Stimulated activated naive CD8-positive, alpha-beta T cell treated with anti-CD3 and anti-CD28 coated beads, Interleukin-15, Interleukin-2, amounts not matched to agents 100 ng/mL and 50 ng/mL, for 24 hours (primary cell): ENCODE data around the gene DNPEP.

ENCODE experiments used
- H3K27ac Mint-ChIP-seq: one replicate; pipeline ENCODE4 v1.8.0; 2021; ENCODE audit warnings: mild to moderate bottlenecking, mixed read lengths
- H3K27me3 Mint-ChIP-seq: one replicate; pipeline ENCODE4 v1.8.0; 2021; ENCODE audit warnings: mixed read lengths
- H3K36me3 Mint-ChIP-seq: one replicate; pipeline ENCODE4 v1.8.0; 2021; ENCODE audit warnings: low read depth, mixed read lengths
- H3K4me1 Mint-ChIP-seq: one replicate; pipeline ENCODE4 v1.8.0; 2021; ENCODE audit warnings: low read depth, mixed read lengths
- H3K4me3 Mint-ChIP-seq: one replicate; pipeline ENCODE4 v1.8.0; 2021; ENCODE audit warnings: mild to moderate bottlenecking, mixed read lengths
- H3K9me3 Mint-ChIP-seq: one replicate; pipeline ENCODE4 v1.8.0; 2021; ENCODE audit warnings: mixed read lengths

DNPEP gene

DNA sequence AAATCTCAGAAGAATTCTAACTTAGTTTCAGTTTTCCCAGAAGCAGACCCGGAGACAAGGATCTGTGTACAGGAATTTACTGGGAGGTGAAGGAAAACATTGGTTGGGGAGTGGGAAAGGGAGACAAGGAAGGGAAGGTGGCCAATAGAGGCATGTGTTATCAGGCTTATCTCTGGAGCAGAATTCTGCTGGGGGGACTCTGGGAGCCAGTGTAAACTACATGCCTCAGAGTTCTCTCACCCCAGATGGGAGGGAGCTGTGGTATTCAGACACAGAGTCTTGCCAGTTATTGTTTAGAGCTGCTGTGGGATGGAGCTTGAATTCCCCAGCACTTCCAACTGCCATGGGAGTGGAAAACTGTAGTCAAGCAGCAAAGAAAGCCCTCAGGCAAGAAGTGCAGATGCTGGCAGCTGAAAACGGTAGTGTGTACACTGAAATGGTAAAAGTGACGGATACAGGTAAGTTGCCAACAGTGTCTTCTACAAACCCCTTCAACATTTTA, 19.0 kb downstream of the DNPEP start:
- no peaks in the 10 kb centered on the region for H3K9me3 Mint-ChIP-seq
- no peak overlapping the region for H3K27ac Mint-ChIP-seq
- H3K36me3 Mint-ChIP-seq, result peaks cover 16% of the 10 kb centered on the region
- H3K4me1 Mint-ChIP-seq, result no peaks in the 10 kb centered on the region
- H3K27me3 Mint-ChIP-seq, result no peaks in the 10 kb centered on the region
- no peak overlapping the region for H3K4me3 Mint-ChIP-seq

DNA sequence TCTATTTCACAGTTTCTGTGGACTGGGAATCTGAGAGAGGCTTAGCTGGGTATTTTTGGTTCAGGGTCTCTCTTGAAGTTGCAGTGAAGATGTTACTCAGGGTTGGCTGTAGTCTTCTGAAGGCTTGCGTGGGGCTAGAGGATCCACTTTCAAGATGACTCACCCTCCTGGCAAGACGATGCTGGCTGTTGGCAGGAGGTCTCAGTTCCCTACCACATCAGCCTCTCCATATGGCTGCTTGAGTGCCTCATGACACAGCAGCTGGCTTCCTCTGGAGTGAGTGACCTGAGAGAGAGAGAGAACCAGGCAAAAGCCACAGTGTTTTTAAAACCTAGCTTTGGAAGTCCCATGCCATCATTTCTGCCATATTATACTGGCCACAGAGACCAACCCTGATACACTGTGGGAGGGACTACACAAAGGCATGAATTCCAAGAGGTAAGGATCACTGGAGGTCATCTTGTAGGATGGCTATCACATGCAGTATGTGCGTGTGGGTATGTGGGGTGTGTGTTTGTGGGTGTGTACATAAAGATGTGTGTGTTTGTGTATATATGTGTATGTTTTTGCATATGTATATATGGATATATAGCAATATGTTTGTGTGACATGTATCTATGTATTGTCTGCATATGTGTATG, 25.1 kb downstream of the DNPEP start:
- Mint-ChIP-seq H3K9me3 (no peaks in the 10 kb centered on the region), H3K4me1 (peaks cover 12% of the 10 kb centered on the region), H3K4me3 (no peak overlapping the region), H3K27me3 (peaks cover 20% of the 10 kb centered on the region), H3K27ac (no peak overlapping the region), H3K36me3 (peaks cover 4% of the 10 kb centered on the region)

DNA sequence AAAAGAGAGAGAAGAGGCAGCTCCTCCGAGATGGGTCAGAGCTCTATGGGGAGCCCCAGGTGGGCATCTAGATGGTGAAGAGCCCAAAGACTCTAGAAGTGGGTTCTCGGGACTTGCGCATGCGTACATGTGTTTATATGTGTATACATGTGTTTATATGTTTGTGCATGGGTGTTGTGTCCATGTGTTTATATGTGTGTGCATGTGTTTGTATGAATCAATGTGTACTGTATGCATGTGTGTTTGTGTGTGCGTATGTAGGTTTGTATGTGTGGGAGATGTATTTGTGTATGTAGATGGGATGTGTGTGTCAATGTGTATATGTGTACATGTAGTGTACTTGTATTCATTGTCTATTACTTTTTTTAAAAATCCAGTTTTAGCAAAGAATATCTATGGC, 25.6 kb downstream of the DNPEP start:
- Mint-ChIP-seq H3K27ac (no peak overlapping the region), H3K36me3 (peaks cover 4% of the 10 kb centered on the region), H3K4me3 (no peak overlapping the region), H3K4me1 (peaks cover 12% of the 10 kb centered on the region), H3K27me3 (peaks cover 20% of the 10 kb centered on the region), H3K9me3 (no peaks in the 10 kb centered on the region)

DNA sequence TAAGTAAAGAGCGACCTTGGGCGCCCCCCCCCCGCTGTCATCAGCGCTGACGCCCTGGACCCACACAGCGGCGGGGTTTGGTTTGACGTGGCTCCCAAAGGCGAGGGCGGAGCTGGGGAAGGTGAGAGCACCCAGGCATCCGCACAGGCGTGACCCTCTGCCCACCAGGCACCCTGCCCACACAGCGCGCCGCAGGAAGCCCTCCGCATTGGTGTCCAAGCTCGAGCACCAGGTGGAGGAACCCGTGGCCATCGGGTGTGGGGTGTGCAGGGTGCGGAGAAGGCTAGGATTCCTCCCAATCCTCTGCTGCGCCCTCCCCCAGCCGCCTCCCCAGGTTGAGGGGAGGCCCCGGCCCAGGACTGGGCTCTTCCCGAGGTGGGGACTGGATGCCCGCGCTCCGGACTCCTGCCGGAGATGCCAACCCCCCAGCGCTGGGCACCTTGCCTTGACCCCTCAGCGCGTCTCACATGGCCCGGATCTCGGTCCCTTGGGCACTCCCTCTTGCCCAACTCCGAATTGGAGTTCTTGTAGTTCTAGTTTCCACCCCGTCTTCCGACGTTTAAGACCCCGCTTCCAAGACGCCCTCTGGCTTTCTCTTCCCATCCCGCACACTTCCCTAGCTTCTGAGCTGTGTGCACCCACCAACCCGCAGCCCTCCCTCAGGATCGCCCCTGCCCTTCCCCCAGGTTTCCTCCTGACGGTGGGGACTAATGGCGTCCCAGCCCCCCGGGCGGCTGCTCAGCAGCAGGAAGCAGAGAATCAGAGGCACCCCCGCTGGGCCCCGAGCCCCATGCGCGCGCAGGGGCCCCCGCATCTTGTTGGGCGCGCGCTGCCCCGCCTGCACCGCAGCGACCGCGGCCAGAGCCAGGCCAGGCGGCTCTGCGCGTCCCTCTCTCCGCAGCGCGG, 29.3 kb downstream of the DNPEP start:
- H3K9me3 Mint-ChIP-seq, result no peaks in the 10 kb centered on the region
- no peak overlapping the region for H3K27ac Mint-ChIP-seq
- peaks cover 51% of the 10 kb centered on the region for H3K27me3 Mint-ChIP-seq
- H3K4me3 Mint-ChIP-seq, result peak overlapping the region; percentile 30
- H3K36me3 Mint-ChIP-seq, result peaks cover 4% of the 10 kb centered on the region
- H3K4me1 Mint-ChIP-seq, result peaks cover 12% of the 10 kb centered on the region

DNA sequence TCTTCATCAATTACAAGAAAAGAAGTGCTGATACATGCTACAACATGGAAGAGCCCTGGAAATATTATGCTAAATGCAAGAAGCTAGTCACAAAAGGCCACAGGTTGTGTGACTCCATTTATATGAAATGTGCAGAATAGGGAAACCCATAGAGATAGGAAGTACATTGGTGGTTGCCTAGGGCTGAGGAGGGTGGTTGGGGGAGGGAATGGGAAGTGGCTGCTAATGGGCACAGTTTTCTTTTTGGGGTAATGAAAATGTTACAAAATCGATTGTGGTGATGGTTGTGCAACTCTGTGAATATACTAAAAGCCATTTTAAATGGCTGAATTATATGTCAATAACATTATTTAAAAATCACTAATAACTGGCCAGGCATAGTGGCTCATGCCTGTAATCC, 30.9 kb downstream of the DNPEP start:
- H3K27me3 Mint-ChIP-seq, result peaks cover 52% of the 10 kb centered on the region

DNA sequence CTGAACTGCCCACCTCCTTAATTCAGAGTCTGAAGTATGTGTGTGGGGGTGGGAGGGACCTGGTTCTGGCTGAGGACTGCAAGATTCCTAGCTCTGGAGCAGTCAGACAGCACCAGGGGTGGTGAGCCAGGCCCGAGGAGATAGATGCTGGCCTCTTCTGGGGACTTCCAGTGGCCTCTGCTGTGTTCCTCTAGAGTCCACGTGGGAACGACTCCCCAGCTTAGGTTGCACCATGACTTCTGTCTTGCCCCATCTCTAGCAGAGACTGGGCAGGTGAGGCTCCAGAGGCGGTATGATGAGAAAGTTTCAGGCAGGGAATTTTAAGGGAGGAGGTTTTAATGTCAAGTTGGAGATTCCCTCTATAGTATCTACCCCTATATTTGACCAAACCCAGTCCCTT, 33.1 kb downstream of the DNPEP start:
- H3K36me3 Mint-ChIP-seq, result no peaks in the 10 kb centered on the region
- no peak overlapping the region for H3K27ac Mint-ChIP-seq
- H3K9me3 Mint-ChIP-seq, result no peaks in the 10 kb centered on the region
- H3K4me1 Mint-ChIP-seq, result peaks cover 8% of the 10 kb centered on the region
- H3K4me3 Mint-ChIP-seq, result no peak overlapping the region
- H3K27me3 Mint-ChIP-seq, result peaks cover 47% of the 10 kb centered on the region

More for the DNA sequence above, 30.9 kb downstream of the DNPEP start:
- Mint-ChIP-seq H3K9me3 (no peaks in the 10 kb centered on the region), H3K36me3 (no peaks in the 10 kb centered on the region), H3K4me1 (peaks cover 8% of the 10 kb centered on the region), H3K27ac (no peak overlapping the region), H3K4me3 (no peak overlapping the region)

DNA sequence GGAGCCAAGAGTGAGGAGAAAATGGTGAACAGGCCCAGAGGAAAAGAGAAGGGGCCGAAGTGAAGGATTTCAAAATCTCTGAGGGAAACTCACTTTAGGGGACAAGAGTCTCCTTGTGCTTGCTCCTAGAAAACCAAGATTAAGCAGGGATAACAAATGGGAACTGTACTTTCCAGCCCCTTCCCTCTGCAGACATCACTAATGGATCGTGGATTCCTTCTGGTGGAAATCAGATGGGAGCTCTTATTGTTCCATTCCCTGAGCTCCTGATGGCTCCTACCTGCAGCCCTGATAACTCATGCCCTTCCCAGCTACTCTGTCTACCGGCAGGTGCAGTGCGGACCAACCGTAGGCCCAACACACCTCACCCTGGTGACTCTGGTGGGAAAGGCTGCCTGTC, 34.6 kb downstream of the DNPEP start:
- H3K4me1 Mint-ChIP-seq, result peaks cover 4% of the 10 kb centered on the region
- peaks cover 47% of the 10 kb centered on the region for H3K27me3 Mint-ChIP-seq

GRCh38 chr2:219352448-219353023, 35.2 kb downstream of the DNPEP start:
- H3K27ac Mint-ChIP-seq, result no peak overlapping the region
- no peak overlapping the region for H3K4me3 Mint-ChIP-seq
- no peaks in the 10 kb centered on the region for H3K4me1 Mint-ChIP-seq
- peaks cover 49% of the 10 kb centered on the region for H3K27me3 Mint-ChIP-seq
- no peaks in the 10 kb centered on the region for H3K9me3 Mint-ChIP-seq
- H3K36me3 Mint-ChIP-seq, result no peaks in the 10 kb centered on the region

More for the DNA sequence above, 34.6 kb downstream of the DNPEP start:
- Mint-ChIP-seq H3K4me3 (no peak overlapping the region), H3K36me3 (no peaks in the 10 kb centered on the region), H3K9me3 (no peaks in the 10 kb centered on the region), H3K27ac (no peak overlapping the region)

DNA sequence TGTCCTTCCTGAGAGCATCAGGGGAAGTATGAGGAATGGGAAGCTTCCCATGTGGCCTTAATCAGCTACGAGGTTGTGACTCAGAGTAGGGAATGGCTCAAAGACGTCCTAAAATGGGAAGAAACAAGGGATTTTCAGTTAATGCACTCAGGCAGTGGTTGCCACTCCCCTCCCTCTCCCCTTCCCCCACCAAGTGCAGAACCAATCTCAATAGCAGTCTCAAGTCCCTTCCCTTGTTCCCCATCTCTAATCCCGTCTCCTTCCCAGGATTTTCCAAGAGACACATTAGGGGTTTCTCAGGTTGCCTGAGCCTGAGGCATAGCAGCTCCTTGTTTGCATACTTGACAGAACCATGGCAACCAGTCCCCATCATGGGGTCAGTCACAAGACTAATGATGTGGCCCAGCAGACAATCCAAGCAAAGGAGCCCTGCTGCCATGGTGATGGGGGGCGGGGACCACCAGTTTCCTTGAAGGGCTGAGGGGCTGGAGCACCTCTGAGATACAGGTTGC, 36.9 kb downstream of the DNPEP start:
- no peak overlapping the region for H3K27ac Mint-ChIP-seq
- H3K4me3 Mint-ChIP-seq, result no peak overlapping the region
- no peaks in the 10 kb centered on the region for H3K9me3 Mint-ChIP-seq
- H3K27me3 Mint-ChIP-seq, result peaks cover 43% of the 10 kb centered on the region
- H3K36me3 Mint-ChIP-seq, result no peaks in the 10 kb centered on the region
- no peaks in the 10 kb centered on the region for H3K4me1 Mint-ChIP-seq

DNA sequence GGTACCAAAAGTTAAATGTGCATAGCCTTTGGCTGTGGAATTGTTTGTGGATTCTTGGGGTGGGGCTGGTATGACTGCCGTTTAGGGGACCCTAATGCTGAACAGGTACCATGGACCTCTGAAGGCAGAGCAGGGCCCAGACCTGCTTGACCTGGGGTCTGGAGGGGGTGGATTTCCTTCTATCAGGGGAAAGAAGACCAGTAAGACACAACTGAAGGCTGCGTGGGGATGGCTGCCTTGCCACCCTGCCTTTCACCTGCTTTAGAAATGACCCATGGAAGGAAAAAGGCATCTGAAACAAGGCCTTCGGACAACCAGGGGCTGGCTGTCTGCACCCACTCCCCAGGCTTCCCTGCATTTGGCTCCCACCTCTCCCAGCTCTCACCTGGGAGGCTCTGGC, 37.5 kb downstream of the DNPEP start:
- H3K4me1 Mint-ChIP-seq, result no peaks in the 10 kb centered on the region
- H3K4me3 Mint-ChIP-seq, result no peak overlapping the region
- H3K9me3 Mint-ChIP-seq, result no peaks in the 10 kb centered on the region
- H3K27me3 Mint-ChIP-seq, result peaks cover 42% of the 10 kb centered on the region
- no peaks in the 10 kb centered on the region for H3K36me3 Mint-ChIP-seq
- no peak overlapping the region for H3K27ac Mint-ChIP-seq

DNA sequence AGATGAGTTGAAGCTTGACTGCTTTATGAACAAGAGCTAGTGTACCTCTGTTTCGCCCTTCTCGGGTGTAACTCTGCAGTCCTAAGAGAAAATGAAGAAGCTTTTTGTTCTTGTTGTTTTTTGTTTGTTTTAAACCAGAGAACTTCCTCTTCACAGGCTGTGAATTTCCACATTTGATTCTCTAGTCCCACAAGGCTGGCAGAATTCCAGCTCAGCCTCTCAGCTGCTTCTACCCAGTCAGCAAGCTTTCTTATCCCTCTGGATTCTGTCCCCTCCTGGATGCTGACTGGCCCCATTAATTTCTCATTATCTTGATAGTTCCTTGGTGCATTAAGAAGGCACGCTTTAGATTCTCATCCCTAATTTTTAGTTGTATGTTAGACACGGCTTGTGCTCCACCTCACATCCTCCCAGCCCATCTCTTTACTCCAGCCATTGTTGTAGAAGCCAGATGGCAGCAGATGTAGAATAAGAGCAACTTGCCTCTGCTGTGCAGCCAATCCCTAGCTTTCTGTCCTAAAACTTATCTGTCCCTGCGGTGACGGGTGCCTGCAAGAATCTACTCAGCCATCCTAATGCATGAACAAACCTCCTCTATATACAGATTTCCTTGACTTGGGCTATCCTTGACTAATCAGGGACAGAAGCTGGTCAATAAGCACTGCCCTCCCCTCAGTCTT, 42.8 kb downstream of the DNPEP start:
- Mint-ChIP-seq H3K4me1 (no peaks in the 10 kb centered on the region), H3K9me3 (no peaks in the 10 kb centered on the region), H3K36me3 (no peaks in the 10 kb centered on the region), H3K27me3 (peaks cover 34% of the 10 kb centered on the region), H3K27ac (no peak overlapping the region), H3K4me3 (no peak overlapping the region)

GRCh38 chr2:219335373-219335786, 52.3 kb downstream of the DNPEP start:
- Mint-ChIP-seq H3K9me3 (no peaks in the 10 kb centered on the region), H3K36me3 (peaks cover 4% of the 10 kb centered on the region)

GRCh38 chr2:219334076-219334475, 53.6 kb downstream of the DNPEP start:
- Mint-ChIP-seq H3K4me1 (no peaks in the 10 kb centered on the region), H3K4me3 (no peak overlapping the region), H3K36me3 (peaks cover 4% of the 10 kb centered on the region), H3K27ac (no peak overlapping the region), H3K27me3 (peaks cover 80% of the 10 kb centered on the region), H3K9me3 (no peaks in the 10 kb centered on the region)

More at GRCh38 chr2:219335373-219335786, 52.3 kb downstream of the DNPEP start:
- Mint-ChIP-seq H3K27ac (no peak overlapping the region), H3K4me1 (no peaks in the 10 kb centered on the region), H3K4me3 (no peak overlapping the region), H3K27me3 (peaks cover 79% of the 10 kb centered on the region)

- Mint-ChIP-seq H3K27me3 (peaks cover 72% of the 10 kb centered on the region), H3K36me3 (peaks cover 4% of the 10 kb centered on the region), H3K9me3 (no peaks in the 10 kb centered on the region), H3K4me1 (no peaks in the 10 kb centered on the region), H3K27ac (no peak within 1 kb of the TSS), H3K4me3 (no peak within 1 kb of the TSS)
Measured at GRCh38 chr2:219332542-219332941, 55.2 kb downstream of the DNPEP start, which contains the start of gene RESP18. Gene RESP18 (minus strand): TSS chr2:219332744.
